GM08714 (cell line): ENCODE results near the gene DENND1C.
"Not testable (repeated sequence)": the region's sequence is repeated elsewhere in the genome, so short reads cannot be mapped to it uniquely, and the experiment has no call there.

Experiments
- H3K4me3 ChIP-seq: fragments of 200-500 bp; sonication (Bioruptor generic); 2 replicates; pipeline ENCODE4 v1.5.1; 2014; ENCODE audit warnings: mild to moderate bottlenecking, low read length, inconsistent platforms
- ZNF274 ChIP-seq: IDR thresholded peaks from 2 replicates; pipeline ENCODE4 v1.6.1; 2012; ENCODE audit warnings: mild to moderate bottlenecking, low read depth, low read length

The DENND1C gene

GRCh38 chr19:6516659-6517291, 35.2 kb upstream of the DENND1C start:
- H3K4me3 ChIP-seq: peak overlapping the region; percentile 67
- TF ChIP-seq ZNF274: no peak

DNA sequence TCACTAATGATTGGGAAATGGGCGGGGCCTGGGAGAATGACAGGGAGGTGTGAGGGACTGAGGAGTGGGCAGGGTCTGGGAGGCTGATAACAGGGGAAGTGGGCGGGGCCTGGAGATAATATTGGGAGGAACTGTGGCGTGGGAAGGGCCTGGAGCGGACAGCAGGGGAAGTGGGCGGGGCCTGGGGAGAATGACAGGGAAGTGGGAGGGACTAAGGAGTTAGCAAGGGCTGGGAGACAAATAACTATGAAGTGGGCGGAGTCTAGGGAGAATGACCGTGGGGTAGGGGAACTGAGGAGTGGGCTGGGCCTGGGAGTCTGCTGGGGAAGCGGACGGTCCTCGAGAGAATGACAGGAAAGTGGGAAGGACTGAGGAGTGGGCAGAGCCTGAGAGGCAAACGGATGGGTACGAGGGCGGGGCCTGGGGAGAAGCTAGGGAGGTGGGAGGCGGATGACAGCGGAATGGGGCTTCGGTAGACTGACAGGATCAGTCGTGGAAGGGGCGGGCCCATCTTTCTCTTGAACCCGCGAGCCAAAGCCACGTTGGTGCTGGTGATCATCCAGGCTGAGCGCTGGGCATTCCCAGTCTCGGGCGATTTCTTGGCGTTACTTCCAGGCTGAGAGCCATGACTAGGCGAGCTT, 34.6 kb upstream of the DENND1C start:
- TF ChIP-seq ZNF274: no peak

DNA sequence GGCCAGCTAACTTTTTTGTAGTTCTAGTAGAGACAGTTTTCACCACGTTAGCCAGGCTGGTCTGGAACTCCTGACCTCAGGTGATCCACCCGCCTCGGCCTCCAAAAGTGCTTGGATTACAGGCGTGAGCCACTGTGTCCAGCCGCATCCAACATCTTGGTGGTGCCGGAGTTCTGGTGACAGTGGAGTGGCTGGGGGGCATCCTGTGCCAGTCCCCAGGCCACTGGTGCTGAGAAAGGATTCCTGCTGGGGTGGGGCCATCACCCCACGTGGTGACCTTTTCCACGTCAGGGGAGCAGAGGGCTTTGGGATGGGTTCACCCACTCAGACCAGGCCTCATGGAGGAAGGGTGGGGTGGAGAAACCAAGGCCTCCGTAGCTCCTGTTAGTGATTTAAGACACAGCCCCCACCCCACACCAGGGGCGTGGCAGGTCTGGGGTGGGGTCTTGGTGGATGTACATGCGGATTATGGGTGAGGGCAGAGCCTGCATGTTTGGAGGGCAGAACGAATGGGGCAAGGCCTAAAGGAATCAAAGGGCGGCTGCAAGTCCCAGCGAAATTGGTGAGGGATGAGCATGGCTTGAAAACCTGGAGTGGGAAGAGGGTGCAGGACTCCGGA, 33.4 kb upstream of the DENND1C start:
- no peak for TF ChIP-seq ZNF274
- H3K4me3 ChIP-seq: no peak overlapping the region

More for the DNA sequence above, 34.6 kb upstream of the DENND1C start:
- peak overlapping the region; percentile 67 for H3K4me3 ChIP-seq

DNA sequence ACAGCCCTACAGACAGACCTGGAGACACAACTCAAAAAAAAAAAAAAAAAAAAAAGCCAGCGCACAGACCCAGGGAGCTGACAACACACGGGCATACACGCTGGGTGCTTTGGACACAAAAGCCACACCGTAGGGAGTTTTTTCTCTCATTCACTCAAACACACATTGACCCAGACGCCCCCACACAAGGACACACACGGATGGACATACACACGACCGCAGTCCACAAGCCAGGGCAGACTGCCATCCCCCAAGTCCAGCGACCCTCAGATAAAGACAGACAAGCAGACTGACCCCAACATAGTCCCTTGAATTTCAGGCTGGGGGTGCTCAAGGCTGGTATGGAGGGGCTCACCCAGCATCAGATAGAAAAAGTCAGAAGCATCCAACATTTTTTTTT, 32.5 kb upstream of the DENND1C start:
- no peak overlapping the region for H3K4me3 ChIP-seq
- TF ChIP-seq ZNF274: no peak

DNA sequence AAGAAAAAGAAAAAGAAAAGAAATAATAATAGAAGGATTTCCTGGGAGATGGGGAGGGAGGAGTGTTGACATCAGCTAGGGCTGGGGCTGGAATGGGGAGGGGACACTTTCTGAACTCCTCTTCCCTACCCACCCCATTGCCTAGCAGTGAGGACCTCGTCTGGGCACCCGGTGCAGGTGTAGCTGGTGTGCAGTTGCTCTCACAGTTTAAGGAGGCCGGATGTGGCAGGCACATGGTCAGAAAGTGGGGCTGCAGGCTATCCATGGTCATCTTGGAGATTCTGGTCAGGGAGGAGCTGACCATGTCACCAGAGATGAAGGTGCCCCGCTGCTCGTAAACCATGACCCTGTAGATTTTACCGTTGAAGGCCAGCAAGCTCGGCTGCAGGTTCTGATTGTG, 29.0 kb upstream of the DENND1C start:
- TF ChIP-seq ZNF274: no peak
- no peak overlapping the region for H3K4me3 ChIP-seq

- no peak for TF ChIP-seq ZNF274
- H3K4me3 ChIP-seq: no peak overlapping the region
Observed at GRCh38 chr19:6509118-6509971, 27.8 kb upstream of the DENND1C start.

DNA sequence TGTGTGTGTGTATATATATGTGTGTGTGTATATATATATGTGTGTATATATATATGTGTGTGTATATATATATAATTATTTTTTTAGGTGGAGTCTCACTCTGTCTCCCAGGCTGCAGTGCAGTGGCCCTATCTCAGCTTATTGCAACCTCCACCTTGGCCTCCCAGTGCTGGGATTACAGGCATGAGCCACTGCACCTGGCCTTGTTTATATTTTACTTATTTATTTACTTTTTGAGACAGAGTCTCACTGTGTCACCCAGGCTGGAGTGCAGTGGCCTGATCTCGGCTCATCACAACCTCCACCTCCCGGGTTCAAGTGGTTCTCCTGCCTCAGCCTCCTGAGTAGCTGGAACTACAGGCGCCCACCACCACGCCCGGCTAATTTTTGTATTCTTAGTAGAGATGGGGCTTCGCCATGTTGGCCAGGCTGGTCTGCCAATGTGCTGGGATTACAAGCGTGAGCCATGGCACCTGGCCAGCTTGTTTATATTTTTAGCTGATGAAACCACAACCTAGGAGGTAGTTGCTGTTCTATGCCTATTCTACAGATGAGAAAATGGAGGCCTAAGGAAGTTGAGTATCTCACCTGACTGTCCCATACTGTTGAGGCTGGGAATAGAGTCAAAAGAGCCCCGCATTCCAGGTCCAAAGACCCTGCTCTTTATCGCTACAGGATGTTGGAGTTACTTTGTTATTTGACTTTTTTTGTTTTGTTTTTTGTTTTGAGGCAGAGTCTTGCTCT, 26.6 kb upstream of the DENND1C start:
- not testable (repeated sequence) for H3K4me3 ChIP-seq

DNA sequence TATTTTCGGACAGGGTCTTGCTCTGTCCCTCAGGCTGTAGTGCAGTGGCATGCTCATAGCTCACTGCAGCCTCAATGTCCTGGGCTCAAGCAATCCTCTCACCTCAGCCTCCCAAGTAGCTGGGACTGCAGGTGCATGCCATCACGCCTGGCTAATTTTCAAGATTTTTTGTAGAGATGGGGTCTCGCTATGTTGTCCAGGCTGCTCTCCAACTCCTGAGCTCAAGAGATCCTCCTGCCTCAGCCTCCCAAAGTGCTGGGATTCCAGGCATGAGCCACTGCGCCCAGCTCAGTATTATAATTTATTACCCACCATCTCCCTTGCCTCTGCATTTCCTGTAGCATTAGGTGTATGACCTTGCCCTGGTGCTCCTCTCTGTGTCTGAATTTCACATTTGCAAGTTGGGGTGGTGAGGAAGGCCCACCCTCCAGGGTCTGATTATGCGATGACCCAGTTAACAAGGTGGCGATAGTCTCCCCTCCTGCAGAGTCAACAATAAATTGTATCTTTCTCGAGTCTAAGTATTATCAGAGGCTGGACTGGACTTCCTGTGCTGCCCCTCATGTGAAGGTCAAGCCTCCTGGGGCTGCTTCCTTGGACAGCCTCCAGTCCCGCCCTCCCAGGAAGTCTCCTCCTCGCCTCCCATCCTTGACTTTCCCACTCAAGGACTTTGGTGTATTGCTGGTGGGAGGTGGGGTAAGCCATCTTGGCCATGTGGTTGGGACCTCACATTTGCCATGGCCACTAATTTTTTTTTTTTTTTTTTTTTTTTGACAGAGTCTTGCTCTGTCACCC, 22.0 kb upstream of the DENND1C start:
- no peak for TF ChIP-seq ZNF274
- no peak overlapping the region for H3K4me3 ChIP-seq

- TF ChIP-seq ZNF274: no peak
Observed at GRCh38 chr19:6501740-6502648, 20.4 kb upstream of the DENND1C start, which contains the start of gene TUBB4A. Gene TUBB4A, minus strand, starts transcription at chr19:6502309. Its CDS starts 97 bp downstream, at chr19:6502212.

GRCh38 chr19:6500837-6501739, 19.5 kb upstream of the DENND1C start:
- no peak overlapping the region for H3K4me3 ChIP-seq

More at GRCh38 chr19:6501740-6502648, 20.4 kb upstream of the DENND1C start, which contains the start of gene TUBB4A:
- H3K4me3 ChIP-seq: peak within 1 kb of the TSS; percentile 51; the same call in 1 of the 2 replicates

More at GRCh38 chr19:6500837-6501739, 19.5 kb upstream of the DENND1C start:
- TF ChIP-seq ZNF274: no peak
